Measurements from ENCODE around the gene SPACDR.

SPACDR gene

GRCh38 chr7:100419660-100420226 lies 44.3 kb downstream of the SPACDR start:
- no peak for DNase-seq (ENCODE audit: low read depth in 1 of 2, low spot score in 1 of 2)

- no peak for DNase-seq (ENCODE audit: low read depth in 1 of 2, low spot score in 1 of 2)
These were observed 45.0 kb downstream of the SPACDR start for GRCh38 chr7:100418930-100419659.

- no peak for DNase-seq (ENCODE audit: low read depth in 1 of 2, low spot score in 1 of 2)
These were observed 48.6 kb downstream of the SPACDR start for GRCh38 chr7:100415448-100415847.

- no peak for DNase-seq (ENCODE audit: low read depth in 1 of 2, low spot score in 1 of 2)
These were observed 50.2 kb downstream of the SPACDR start for GRCh38 chr7:100413889-100414288.

GRCh38 chr7:100413346-100413745 lies 50.7 kb downstream of the SPACDR start:
- no peak for DNase-seq (ENCODE audit: low read depth in 1 of 2, low spot score in 1 of 2)

- no peak for DNase-seq (ENCODE audit: low read depth in 1 of 2, low spot score in 1 of 2)
These were observed 53.0 kb downstream of the SPACDR start for GRCh38 chr7:100411101-100411500.

- no peak for DNase-seq (ENCODE audit: low read depth in 1 of 2, low spot score in 1 of 2)
These were observed 56.5 kb downstream of the SPACDR start for GRCh38 chr7:100407285-100408180.

GRCh38 chr7:100406767-100407166 lies 57.3 kb downstream of the SPACDR start:
- DNase-seq (ENCODE audit: low read depth in 1 of 2, low spot score in 1 of 2), result no peak
